ENCODE results near the gene SELPLG.

The SELPLG gene

DNA sequence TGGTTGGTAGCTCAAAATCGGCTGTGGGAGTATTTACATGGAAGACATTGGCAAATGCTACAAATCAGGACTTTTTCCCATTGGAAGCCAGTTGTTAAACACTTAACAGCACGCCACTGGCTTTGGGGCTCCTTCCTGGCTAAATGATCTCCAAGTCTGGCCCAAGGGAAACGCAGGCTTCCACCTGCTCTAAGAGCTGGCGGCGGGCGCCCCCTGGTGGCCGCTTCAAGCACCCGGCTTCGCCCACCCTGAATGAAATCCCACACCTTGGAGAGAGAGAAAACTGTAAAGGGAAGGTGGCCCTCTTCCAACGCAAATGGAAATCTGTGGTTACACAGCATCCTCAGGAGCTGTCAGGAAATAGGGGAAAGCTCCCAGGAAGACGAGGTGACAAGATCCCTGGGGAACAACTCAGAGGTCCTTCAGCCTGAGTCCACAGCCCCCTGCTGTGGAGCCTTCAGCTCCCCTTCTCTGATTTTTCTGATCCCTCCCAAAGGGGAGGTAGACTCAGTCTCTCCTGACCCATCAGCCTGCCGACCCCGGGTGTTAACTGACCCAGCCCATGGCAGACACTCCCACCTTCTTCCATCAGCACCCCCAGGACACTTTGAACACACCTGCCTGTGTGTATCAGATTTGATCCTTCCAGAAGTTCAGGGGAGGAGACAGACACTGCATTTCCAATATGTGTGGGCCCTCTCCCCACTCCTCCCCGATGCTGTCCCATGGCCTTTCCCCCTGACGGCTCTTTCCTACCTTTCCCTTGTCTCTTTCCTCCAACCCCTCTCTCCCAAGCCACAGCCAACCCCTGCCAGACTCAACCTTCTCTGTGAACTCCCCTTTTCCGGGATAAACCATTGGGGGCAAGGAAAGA lies 15.4 kb downstream of the SELPLG start:
- DNase-seq: peak; percentile 78

DNA sequence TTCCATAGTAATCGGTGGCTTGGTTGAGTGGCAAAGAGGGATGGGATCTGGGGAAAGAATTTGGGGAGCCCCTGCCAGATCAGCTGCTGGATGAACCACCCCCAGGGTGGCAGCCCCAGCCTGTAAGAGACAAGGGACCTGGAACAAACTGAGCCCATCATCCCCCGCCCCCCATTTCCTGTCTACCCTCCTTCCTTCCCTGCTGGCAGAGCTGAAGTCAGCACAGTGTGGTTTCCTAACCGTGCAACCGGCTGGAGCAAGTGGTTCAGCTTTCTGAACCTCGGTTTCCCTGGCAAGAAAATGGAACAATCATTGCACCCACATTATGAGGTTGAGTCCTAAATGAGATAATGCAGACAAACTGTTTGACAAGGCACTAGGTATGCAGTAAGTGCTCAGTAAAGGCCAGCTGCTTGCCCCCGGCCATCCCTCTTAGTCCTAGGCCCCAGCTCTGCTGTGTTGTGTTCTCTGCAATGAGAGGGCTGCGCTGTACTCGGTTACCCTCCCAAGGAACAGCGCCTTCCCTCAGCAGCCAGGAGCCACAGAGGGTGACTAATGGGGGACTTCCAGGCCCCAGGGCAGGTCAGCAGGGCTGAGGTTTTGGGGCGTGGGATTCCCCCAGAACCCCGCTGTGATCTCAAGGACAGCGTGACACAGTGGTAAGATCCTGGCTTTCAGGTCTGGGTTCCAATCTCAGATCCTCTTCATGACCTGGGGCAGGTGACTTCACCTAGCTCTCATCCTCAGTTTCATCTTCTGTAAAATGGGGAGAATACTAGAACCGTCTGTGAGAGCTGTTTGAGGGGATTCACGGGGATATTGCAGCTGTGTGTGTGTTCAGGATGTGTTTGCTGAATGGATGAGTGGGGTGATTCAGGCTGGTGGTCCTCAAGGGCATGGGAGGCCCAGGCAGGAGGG lies 16.5 kb downstream of the SELPLG start:
- peak; percentile 86 for DNase-seq

DNA sequence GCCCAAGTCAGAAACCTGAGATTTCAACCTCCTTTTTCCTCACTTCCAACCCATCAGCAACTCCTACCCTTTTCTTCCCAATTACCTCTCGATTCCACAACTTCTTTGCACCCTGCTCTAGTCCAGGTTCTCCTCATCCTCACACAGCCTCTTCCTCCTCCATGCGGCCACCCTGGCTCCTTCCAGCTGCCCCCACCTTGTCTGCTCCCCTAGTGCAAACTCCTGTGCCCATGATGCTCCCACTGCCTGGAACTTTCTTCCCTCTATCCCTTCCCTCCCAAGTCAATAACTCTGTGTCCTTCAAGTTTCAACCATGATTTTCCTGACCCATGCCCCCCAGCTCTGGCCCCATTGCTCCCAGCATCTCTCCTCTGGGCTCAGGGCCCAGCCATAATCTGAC lies 17.3 kb downstream of the SELPLG start:
- DNase-seq: no peak

DNA sequence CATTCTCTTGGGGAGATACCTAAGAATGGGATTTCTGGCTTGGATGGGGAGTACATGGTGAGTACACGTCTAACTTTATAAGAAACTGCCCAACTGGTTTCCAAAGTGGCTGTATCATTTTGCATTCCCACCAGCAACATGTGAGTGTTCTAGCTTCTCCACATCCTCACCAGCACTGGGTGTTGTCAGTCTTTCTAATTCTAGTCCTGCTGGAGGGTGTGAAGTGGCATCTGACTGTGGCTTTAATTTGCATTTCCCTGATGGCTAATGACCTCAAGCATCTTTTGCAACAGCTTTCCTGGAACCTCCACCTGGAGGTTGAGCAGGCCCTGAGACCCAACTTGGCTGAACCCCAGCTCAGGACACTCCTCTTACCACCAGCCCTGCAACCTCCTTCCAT lies 17.8 kb downstream of the SELPLG start:
- DNase-seq: no peak

- DNase-seq: no peak
These were observed 19.1 kb downstream of the SELPLG start for GRCh38 chr12:108614639-108615038.

GRCh38 chr12:108614041-108614440 lies 19.7 kb downstream of the SELPLG start:
- no peak for DNase-seq

DNA sequence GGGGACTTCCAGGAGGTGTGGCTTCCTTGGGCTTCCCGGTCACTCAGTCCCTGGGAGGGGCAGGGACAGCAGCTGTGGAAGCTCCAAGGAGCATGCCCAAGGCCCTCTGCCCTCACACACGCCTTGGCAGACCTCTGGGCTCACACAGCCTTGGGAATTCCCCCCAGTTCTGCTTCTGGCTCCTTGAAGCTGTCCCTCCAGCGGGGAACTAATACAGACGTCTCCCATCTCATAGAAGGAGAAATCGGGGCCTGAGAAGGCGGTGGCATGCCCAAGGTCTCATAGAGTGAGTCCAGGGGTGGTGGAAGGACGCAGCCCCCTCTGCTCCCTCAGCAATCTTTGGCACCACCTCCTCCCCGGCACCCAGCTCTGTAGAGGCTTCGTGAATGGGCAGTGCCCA lies 20.1 kb downstream of the SELPLG start:
- DNase-seq: no peak

DNA sequence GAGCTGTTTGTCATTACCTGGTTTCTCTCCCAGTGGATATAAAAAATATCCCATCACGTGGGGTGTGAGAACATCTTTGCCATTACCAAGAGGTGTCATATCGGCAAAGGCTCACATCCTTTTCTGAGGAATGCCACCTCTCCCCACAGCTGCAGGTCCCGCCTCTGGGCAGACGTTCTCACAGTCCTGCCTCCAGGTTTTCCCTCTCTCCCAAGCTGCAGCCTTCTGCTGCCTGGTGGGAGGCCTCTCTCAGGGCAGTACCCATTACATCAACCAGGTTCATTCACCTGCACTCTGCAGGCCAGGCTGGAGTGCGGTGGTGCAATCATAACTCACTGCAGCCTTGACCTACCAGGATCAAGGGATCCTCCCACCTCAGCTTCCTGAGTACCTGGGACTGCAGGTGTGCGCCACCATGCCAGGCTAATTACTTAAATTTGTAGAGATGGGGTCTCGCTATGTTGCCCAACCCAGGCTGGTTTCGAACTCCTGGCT lies 20.9 kb downstream of the SELPLG start:
- DNase-seq: no peak

- peak; percentile 64 for DNase-seq
These were observed 21.7 kb downstream of the SELPLG start for GRCh38 chr12:108611884-108612415.

DNA sequence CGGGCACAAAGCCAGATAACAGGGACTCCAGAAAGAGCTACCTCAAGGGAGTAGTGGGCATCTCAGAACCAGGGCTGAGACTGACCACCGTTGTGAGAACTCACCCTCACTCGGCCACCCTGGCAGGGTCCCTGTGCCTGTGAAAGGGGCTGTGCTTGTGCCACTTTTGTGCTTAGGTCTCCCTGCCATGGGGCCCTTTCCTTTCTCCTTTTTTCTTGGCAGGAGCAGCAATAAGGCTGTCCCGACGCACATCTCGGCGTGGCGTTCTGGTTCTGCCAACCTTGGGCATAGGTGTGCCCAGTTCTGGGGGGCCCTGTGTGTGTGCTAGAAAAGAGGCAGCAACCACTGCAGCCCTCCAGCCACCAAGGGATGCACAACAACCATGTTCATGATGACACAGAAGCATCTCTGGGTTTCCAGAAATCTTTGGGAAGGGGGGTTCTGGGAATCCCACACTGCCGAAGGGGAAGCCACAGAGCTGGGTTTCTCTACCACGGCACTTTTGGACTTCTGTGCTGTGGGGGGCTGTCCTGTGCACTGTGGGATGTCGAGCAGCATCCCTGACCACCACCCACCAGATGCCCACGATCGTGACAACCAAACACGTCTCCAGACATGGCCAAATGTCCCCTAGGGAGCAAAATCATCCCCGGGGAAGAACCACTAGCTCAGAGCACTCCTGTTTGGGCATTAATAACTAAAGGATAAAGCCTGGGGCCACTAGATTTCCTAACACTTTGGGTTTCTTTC lies 22.7 kb downstream of the SELPLG start:
- no peak for DNase-seq

DNA sequence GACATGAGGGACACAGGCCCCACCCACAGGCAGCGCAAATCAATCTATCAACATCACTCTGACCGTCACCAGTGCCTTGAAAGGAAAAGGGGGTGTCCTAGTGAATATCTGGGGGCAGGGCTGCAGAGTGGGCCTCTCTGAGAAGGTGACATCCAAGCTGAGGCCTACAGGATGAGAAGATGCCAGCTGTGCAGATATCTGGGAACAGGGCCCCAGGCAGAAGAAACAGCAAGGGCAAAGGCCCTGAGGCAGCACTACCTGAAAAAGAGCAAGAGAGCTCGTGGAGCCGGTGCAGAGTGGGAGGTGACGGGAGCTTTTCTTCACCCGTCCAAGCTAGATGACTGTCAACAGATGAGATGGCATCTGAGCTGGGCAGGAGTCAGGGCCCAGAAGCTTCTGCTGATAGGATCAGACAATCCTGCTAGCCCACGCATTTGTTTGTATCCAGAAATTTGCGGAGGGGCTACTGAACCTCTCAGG lies 23.3 kb downstream of the SELPLG start:
- DNase-seq: no peak

- DNase-seq: no peak
These were observed 24.0 kb downstream of the SELPLG start for GRCh38 chr12:108609537-108610335.

DNA sequence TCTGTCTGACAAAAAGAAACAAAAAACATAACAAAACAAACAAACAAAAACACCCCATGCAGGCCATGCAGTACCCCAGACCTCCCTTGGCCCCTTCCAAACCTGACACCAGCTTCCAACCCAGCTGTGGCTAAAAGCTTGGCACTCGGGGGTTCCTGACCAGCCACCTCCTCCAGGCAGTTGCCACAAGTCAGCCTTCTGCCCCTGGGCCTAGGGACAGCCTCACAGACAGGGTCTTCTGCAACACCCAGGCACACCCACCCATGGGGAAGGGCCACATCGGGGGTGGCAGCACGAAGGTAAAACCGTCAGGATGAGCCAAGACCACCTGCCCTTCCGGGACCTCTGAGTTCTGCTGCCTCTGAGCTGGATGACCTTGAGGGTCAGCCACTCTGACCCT lies 25.1 kb downstream of the SELPLG start:
- DNase-seq: no peak

DNA sequence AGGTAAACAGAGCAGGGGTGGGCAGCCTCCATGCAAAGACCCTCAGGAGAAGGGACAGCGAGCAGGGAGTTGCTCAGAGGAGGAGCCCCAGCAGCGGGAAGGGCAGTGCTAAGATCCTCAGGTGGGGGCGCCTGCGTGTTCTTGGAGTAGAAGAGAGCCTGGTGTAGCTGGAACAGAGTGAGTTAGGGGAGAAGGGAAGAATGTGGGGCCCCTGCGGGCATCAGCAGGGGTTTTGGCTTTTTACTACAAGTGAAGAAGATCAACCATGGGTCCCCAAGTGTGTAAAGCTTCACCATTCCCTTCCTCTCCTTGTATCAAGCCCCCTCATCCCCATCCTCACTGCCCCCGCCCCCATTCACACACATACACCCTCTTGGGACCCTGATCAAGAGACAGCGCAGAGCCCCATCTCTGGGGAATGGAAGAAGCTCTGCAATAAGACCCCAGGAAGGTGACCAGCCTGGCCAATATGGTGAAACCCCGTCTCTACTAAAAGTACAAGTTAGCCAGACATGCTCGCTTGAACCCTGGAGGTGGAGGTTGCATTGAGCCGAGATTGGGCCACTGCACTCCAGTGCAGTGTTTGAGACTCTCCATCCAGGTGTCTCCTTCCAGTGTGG lies 25.6 kb downstream of the SELPLG start:
- DNase-seq: no peak

GRCh38 chr12:108606492-108606891 lies 27.2 kb downstream of the SELPLG start:
- no peak for DNase-seq

- DNase-seq: no peak
These were observed 27.8 kb downstream of the SELPLG start for GRCh38 chr12:108605690-108606406.

DNA sequence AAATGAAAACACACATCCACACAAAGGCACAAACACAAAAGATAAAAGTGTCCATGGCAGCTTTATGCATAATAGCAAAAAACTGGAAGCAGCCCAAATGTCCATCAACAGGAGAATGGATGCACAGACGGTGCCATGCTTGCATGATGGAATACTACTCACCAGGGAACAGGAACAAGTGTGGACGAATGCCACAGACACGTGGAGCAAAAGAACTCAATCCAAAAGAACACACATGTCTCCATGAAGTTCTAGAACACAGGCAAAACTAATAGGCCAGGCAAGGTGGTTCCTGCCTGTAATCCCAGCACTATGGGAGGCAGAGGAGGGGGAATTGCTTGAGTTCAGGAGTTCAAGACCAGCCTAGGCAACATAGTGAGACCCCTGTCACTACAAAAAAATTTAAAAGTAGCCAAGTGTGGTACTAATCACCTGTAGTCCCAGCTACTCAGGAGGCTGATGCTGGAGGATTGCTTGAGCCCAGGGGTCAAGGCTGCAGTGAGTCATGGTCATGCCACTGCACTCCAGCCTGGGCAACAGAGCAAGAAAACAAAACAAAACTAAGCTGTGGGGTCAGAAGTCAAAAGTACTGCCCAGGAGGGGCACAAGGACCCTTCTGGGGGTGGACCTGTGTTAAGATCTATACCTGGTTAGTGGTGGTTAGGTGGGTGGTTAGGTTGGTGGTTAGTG lies 28.5 kb downstream of the SELPLG start:
- no peak for DNase-seq

GRCh38 chr12:108604208-108604941 lies 29.3 kb downstream of the SELPLG start:
- DNase-seq: no peak

GRCh38 chr12:108603743-108604142 lies 30.0 kb downstream of the SELPLG start:
- DNase-seq: no peak
